SKM-1 (cell line): ENCODE measurements around the gene ABLIM2.

Experiments
- DNase-seq: peaks from one replicate; lab custom pipeline; 2025; ENCODE audit not compliant: unreplicated experiment; lab: John Stamatoyannopoulos, UW

ABLIM2 gene

GRCh38 chr4:8032381-8032780, 126.2 kb downstream of the ABLIM2 start:
- DNase-seq, result no peak

- DNase-seq, result no peak
Measured at GRCh38 chr4:8030121-8030781, 128.4 kb downstream of the ABLIM2 start.

DNA sequence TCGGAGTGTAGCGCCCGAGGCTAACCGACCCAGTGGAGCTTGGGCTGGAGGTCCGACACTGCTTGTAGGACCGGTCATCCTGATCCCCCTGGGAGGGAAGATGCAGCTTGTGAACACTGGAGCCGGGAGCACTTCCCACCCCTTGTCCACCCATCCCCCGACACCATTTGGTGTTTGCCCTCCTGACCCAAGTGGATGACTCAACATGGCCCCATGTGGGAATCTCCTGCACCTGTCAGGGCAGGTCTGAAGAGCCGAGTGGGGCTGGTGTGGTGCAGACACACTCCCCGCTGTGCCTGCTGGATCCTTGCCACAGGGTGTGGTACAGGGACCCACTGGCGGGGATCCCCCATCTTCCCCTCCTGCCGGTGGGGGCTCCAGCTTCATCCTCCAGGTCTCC, 128.9 kb downstream of the ABLIM2 start:
- no peak for DNase-seq

GRCh38 chr4:8028884-8029568, 129.6 kb downstream of the ABLIM2 start:
- no peak for DNase-seq

DNA sequence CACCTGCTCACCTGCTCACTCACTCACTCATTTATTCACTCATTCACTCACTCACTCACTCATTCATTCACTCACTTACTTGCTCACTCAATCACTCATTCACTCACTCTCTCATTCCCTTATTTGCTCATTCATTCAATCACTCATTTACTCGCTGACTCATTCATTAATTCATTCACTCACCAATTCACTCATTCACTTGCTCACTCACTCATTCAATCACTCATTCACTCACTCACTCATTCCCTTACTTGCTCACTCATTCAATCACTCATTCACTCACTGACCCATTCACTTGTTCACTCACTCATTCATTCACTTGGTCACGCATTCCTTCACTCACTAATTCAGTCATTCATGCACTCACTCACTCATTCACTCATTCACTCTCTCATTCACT, 130.2 kb downstream of the ABLIM2 start:
- DNase-seq, result no peak

GRCh38 chr4:8026453-8026852, 132.2 kb downstream of the ABLIM2 start:
- no peak for DNase-seq

DNA sequence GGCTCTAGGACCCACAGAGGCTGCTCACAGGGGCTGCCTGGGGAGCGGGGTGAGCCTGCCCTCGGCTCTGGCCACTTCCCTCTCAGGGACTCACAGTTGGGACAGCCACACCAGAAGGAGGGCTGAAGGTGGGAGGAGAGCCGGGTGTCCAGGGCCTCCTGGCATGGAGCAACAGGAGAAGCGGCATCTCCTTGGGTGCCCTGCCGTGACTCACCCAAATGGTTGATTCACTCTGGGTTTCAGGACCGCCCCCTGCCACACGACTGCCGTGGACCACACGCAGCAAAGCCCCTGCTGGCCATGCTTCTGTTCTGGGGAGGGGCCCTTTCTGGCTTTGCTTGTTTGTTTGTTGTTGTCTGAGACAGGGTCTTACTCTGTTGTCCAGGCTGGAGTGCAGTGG, 132.9 kb downstream of the ABLIM2 start:
- DNase-seq, result no peak

DNA sequence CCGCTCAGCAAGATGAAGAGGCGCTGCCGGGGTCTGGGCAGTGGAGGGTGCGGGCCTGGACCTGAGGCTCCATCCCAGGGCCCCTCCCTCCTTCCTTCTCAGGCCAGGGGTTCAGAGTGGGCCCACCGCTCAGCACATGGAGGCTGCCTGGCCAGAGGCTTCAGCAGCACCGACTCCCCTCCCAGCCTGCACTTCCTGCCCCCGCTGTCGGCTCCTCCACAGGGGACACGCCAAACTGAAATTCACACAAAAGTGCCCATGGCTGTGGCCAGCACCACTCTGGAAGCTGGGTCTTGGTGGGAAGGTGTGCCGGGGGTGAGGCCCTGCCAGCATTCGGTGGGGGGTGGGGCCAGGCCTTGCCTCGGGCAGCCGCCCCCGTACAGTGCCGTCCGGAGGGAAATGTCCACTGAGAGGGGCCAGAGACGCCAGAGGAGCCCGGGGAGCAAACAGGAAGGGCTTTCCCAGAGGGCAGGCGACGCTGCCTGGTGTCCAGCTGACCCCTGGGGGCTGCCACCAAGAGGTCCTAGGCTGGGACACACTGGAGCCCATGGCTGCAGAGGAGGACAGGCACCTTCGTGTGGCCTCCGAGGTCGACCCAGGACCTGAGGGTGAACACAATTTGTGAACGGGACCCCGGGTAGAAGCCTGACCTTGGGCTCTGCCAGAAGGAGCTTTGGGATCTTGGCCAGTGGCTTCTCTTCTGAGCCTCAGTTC, 134.4 kb downstream of the ABLIM2 start:
- no peak for DNase-seq

DNA sequence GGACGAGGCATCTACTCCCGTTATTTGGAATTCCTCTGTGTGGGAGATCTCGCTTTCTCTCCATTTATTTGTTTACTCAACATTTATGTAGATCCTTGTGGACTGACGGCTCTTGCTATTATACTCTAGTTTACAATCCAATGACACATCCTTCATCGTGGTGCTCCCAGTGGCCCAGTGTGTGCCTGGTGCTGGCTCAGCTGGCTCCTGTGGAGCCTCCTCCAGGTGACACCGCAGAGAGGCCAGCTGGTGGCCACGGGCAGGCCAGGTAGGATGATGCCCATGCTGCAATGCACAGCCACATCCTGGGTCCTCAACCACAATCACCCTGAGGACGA, 134.9 kb downstream of the ABLIM2 start:
- DNase-seq, result no peak

GRCh38 chr4:8022767-8023695, 135.6 kb downstream of the ABLIM2 start:
- DNase-seq, result no peak

GRCh38 chr4:8021796-8022195, 136.8 kb downstream of the ABLIM2 start:
- no peak for DNase-seq

DNA sequence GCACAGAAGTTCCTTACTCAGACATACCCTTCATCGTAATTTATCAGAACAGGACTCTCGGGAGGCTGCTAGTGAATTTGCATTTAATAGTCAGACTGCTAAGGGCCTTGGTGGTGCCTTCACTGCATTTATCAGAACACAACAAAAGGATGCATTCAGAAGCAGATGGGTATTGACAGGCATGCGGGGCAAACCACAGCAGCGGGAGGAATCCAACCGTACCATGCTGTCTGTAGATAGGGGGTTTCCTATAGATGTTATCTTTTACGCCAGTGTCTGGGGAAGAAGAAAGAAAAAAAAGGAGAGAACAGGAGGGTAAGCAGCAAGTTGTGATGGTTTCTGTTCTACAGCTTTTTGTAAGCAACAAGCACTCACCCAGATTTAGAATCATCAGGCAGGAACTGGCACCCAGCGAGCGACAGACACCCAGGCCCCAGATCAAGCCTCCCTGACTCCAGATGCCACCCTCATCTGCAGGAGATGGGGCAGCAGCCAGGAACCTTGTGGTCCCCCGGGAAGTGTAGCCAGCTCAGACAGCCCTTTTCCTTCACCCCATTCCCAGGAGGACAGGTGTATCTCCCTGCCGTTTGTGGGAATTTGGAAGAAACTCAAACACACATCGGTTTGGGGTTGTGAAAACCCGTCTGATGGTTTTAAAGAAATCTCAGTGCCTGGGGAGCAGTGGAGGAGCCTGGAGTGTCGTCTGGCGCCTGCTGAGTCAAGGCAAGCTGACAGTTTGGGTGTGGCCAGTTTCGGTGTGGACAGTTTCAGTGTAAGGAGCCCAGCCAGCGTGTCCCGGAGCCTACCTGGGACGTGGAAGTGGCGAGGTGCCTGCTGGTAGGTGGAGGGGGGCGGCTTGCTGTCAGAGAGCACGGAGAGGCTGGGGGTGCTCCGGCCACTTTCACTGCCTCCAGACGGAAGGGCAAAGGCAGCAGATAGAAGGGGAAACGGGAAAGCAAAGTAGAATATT, 138.9 kb downstream of the ABLIM2 start:
- no peak for DNase-seq

DNA sequence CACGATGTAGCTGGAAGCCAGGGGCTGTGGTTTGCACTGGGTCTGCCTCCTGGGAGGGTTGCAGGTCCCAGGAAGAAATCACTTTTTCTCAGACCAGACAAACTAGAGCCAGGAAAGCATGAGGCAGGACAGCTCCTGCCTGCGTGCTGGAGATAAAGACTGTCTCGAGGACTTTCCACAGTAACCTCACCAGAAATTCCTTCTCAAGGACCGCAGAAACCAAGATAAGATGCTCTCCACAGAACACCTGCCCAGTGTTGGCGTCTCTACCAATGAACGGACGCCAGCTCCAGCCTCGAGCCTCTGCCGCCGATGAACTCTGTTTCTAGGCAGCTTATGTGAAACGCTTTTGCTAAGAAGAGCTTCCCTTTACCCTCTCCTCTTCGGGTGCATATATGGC, 142.1 kb downstream of the ABLIM2 start:
- DNase-seq, result no peak

GRCh38 chr4:8015512-8015911, 143.1 kb downstream of the ABLIM2 start:
- no peak for DNase-seq

DNA sequence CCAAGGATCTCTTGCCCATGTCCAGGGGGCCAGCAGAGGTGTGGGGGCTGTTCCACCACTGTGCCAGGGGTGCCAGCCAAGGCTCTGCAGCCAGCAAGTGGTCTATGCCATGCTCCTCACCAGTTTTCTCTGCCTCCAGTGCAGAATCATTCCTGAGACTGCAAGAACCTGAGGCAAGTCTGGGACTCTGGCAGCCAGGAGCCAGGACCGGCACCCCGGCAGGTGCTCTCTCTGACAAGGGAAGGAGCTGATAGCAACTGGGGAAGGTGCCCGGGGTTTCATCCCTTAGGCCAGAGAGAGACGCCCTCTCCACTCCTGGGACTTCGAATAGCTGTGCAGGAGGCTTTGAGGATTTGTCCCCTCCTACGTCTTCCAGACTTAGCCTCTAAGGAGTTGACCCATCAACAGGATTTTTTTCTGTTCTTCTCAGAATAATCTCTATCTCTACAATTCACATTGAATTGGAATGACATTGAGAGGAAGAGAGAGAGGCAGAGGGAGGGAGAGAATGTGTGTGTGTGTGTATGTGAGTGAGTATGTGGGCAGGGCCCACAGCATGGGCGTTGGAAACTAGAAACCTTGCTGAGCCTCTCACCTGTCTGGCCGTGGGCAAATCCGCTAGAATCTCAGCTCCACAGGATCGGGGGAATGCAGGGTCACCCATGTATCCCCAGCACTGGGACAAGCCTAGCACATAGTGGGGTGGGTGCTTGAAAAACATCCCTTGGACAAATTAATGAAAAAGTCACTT, 144.5 kb downstream of the ABLIM2 start:
- DNase-seq, result no peak

GRCh38 chr4:8012517-8012916, 146.1 kb downstream of the ABLIM2 start:
- no peak for DNase-seq

DNA sequence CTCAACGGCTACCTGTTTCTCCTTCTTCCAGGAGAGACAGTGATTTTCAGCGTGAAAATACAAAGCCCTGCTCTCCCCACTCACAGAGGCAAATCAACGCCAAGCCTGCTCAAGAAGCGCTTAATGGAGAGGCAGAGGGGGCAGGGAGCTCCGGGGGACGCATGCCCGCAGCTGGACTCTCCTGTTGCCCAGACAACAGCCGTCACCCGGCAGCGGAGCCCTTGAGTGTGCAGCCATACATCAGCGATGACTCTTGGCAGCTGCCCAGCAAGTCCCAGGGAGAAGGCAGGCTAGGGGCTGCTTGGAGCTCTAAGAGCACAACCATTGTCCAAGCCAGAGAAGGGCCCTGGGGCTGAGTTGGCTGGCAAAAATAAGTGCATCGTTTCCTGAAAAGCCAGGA, 148.0 kb downstream of the ABLIM2 start:
- no peak for DNase-seq

DNA sequence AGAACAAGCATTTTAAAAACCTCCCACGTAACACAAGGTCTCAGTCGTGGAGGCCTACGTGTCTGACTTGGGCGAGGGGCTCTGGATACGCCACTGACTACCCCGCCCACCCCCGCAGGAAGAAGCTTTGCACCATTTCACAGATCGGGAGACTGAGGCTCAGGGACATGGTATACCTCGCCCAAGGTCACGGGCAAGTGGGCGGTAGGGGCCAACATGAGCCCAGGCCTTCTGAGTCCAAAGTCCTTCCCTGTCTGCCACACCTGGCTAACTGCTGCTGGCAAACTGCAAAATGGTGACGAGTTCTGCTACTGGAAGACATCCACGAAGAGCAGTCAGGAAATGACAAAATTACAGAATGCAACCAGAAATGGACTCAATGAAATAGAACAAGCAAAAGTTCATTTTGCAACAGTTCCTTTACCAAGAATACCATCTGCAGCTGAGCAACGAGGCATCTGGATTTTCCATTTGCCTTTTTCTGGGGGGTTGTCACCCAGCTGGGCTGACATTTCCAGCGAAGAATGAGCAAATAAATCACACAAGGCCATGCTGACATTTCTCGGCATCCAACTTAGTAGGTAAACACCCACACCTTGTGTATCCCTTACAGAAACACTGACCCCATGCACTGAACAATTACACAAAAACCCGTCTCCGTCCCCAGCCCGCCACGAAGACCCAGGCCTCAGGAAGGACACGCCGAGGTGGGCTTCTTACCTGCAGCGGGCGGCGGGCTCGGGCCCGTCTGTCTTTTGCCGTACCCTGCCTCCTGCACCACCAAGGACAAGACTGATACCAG, 148.7 kb downstream of the ABLIM2 start:
- no peak for DNase-seq

DNA sequence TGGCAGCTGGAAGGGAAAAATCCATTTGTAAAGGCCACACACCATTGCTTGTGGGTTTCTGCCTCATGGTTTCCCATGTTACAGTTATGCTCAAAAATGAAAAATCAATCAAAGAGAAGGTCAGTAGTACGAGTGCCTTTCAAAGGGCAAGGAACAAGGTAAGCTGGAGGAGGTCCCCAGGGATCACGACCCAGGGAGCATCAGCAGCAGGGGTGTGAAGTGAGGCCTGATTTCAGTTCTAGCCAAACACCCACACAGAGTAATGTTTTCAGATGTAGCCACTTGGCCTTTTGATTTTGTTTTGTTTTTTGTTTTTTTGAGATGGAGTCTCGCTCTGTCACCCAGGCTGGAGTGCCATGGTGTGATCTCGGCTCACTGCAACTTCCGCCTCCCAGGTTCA, 149.5 kb downstream of the ABLIM2 start:
- no peak for DNase-seq
